ENCODE data around the gene NPR3. TPM values are rescaled to one million over a fixed set of nuclear protein-coding genes. Genes with fewer than 3 reads are reported as not detected.

Gene NPR3
- total and polyA plus RNA-seq, 9 donors, result 1.8 to 42.1 (median 5.8) TPM

- H3K27me3 ChIP-seq, result no peaks in the 10 kb centered on the region
- H3K4me1 ChIP-seq (ENCODE audit: insufficient read depth), result no peaks in the 10 kb centered on the region
- intact Hi-C loops (cut with DNase I), result no loop called here
- WGBS, 3 donors, result 84 to 91% (median 89%) methylated on average over 5 of the region's 5 CpGs
- no peak overlapping the region for H3K4me3 ChIP-seq
- no peaks in the 10 kb centered on the region for H3K9me3 ChIP-seq
- H3K27ac ChIP-seq, result no peak overlapping the region
- DNase-seq, result no peak
- TF ChIP-seq EP300 (IDR thresholded peaks at IDR 0.05) (no peak), CTCF (IDR thresholded peaks at IDR 0.05) (no peak), POLR2A (IDR thresholded peaks at IDR 0.05) (no peak)
- H3K36me3 ChIP-seq, result no peaks in the 10 kb centered on the region
Measured at GRCh38 chr5:32770444-32770843, 59.3 kb downstream of the NPR3 start.

GRCh38 chr5:32771037-32771436 lies 59.9 kb downstream of the NPR3 start:
- H3K4me3 ChIP-seq, result no peak overlapping the region
- no peaks in the 10 kb centered on the region for H3K9me3 ChIP-seq
- DNase-seq, result no peak
- H3K4me1 ChIP-seq (ENCODE audit: insufficient read depth), result no peaks in the 10 kb centered on the region
- no peak for TF ChIP-seq POLR2A (IDR thresholded peaks at IDR 0.05)
- TF ChIP-seq CTCF (IDR thresholded peaks at IDR 0.05), result no peak
- no peak for TF ChIP-seq EP300 (IDR thresholded peaks at IDR 0.05)
- H3K27me3 ChIP-seq, result no peaks in the 10 kb centered on the region
- no peak overlapping the region for H3K27ac ChIP-seq
- 66 to 72% (median 72%) methylated on average over 9 of the region's 9 CpGs for WGBS, 3 donors
- intact Hi-C loops (cut with DNase I), result no loop called here
- no peaks in the 10 kb centered on the region for H3K36me3 ChIP-seq

- TF ChIP-seq CTCF (IDR thresholded peaks at IDR 0.05), result no peak
- TF ChIP-seq POLR2A (IDR thresholded peaks at IDR 0.05), result no peak
- TF ChIP-seq EP300 (IDR thresholded peaks at IDR 0.05), result no peak
- no peaks in the 10 kb centered on the region for H3K36me3 ChIP-seq
- DNase-seq, result no peak
- WGBS, 3 donors, result 94 to 98% (median 94%) methylated on average over 1 of the region's 1 CpG
- no peaks in the 10 kb centered on the region for H3K27me3 ChIP-seq
- no peaks in the 10 kb centered on the region for H3K4me1 ChIP-seq (ENCODE audit: insufficient read depth)
- H3K4me3 ChIP-seq, result no peak overlapping the region
- H3K27ac ChIP-seq, result no peak overlapping the region
- intact Hi-C loops (cut with DNase I), result no loop called here
- H3K9me3 ChIP-seq, result no peaks in the 10 kb centered on the region
Measured at GRCh38 chr5:32773944-32774343, 62.8 kb downstream of the NPR3 start.

GRCh38 chr5:32776200-32776599 lies 65.1 kb downstream of the NPR3 start:
- Histone ChIP-seq H3K4me1 (ENCODE audit: insufficient read depth) (peaks cover 4% of the 10 kb centered on the region), H3K4me3 (no peak overlapping the region), H3K36me3 (no peaks in the 10 kb centered on the region), H3K27ac (no peak overlapping the region), H3K9me3 (no peaks in the 10 kb centered on the region), H3K27me3 (no peaks in the 10 kb centered on the region)
- TF ChIP-seq CTCF (IDR thresholded peaks at IDR 0.05) (no peak), EP300 (IDR thresholded peaks at IDR 0.05) (no peak), POLR2A (IDR thresholded peaks at IDR 0.05) (no peak)
- intact Hi-C loops (cut with DNase I), result no loop called here
- DNase-seq, result no peak

GRCh38 chr5:32777222-32777621 lies 66.1 kb downstream of the NPR3 start:
- Histone ChIP-seq H3K27ac (no peak overlapping the region), H3K9me3 (no peaks in the 10 kb centered on the region), H3K27me3 (no peaks in the 10 kb centered on the region), H3K4me1 (ENCODE audit: insufficient read depth) (peaks cover 4% of the 10 kb centered on the region), H3K4me3 (no peak overlapping the region), H3K36me3 (no peaks in the 10 kb centered on the region)
- intact Hi-C loops (cut with DNase I), result no loop called here
- TF ChIP-seq CTCF (IDR thresholded peaks at IDR 0.05) (no peak), POLR2A (IDR thresholded peaks at IDR 0.05) (no peak)
- 93 to 99% (median 95%) methylated on average over 2 of the region's 2 CpGs for WGBS, 3 donors
- no peak for DNase-seq

All from ovary (tissue), 9 donors.